Measurements from ENCODE around the gene FANCM.

Gene FANCM

GRCh38 chr14:45135659-45136395 lies at the start of gene FANCM:
Gene FANCM (plus strand): TSS chr14:45135930. CDS start chr14:45136032, 102 bp downstream.
- peak within 1 kb of the TSS; percentile 100 for H3K4me3 Mint-ChIP-seq
- H3K9me3 Mint-ChIP-seq: no peaks in the 10 kb centered on the region
- H3K36me3 Mint-ChIP-seq: peaks cover 7% of the 10 kb centered on the region
- peak within 1 kb of the TSS; percentile 99 for H3K27ac Mint-ChIP-seq
- peaks cover 25% of the 10 kb centered on the region for H3K4me1 Mint-ChIP-seq
- peak; percentile 64 to 91 for DNase-seq (ENCODE audit: low spot score in 2 of 2)
- ATAC-seq: peak; percentile 62

- Mint-ChIP-seq H3K27ac (peak overlapping the region; percentile 2), H3K9me3 (no peaks in the 10 kb centered on the region), H3K36me3 (peaks cover 72% of the 10 kb centered on the region), H3K4me3 (no peak overlapping the region), H3K4me1 (peaks cover 59% of the 10 kb centered on the region)
- DNase-seq (ENCODE audit: low spot score in 2 of 2) (no peak), ATAC-seq (peak; percentile 100)
Measured at GRCh38 chr14:45089813-45090212, 45.9 kb upstream of the FANCM start.

GRCh38 chr14:45091710-45092109 lies 44.0 kb upstream of the FANCM start:
- DNase-seq (ENCODE audit: low spot score in 2 of 2) (no peak), ATAC-seq (no peak)
- Mint-ChIP-seq H3K9me3 (no peaks in the 10 kb centered on the region), H3K36me3 (peaks cover 73% of the 10 kb centered on the region), H3K4me1 (peaks cover 51% of the 10 kb centered on the region), H3K27ac (no peak overlapping the region), H3K4me3 (no peak overlapping the region)

GRCh38 chr14:45094275-45094674 lies 41.5 kb upstream of the FANCM start:
- no peaks in the 10 kb centered on the region for H3K9me3 Mint-ChIP-seq
- H3K4me3 Mint-ChIP-seq: no peak overlapping the region
- H3K27ac Mint-ChIP-seq: no peak overlapping the region
- DNase-seq (ENCODE audit: low spot score in 2 of 2): no peak
- ATAC-seq: no peak
- H3K4me1 Mint-ChIP-seq: peaks cover 27% of the 10 kb centered on the region
- peaks cover 86% of the 10 kb centered on the region for H3K36me3 Mint-ChIP-seq

- H3K36me3 Mint-ChIP-seq: peaks cover 89% of the 10 kb centered on the region
- ATAC-seq (peak; percentile 99), DNase-seq (ENCODE audit: low spot score in 2 of 2) (no peak)
- H3K4me1 Mint-ChIP-seq: peaks cover 19% of the 10 kb centered on the region
- H3K4me3 Mint-ChIP-seq: no peak overlapping the region
- no peak overlapping the region for H3K27ac Mint-ChIP-seq
- no peaks in the 10 kb centered on the region for H3K9me3 Mint-ChIP-seq
Measured at GRCh38 chr14:45095143-45095542, 40.6 kb upstream of the FANCM start.

- Mint-ChIP-seq H3K27ac (no peak overlapping the region), H3K36me3 (peaks cover 95% of the 10 kb centered on the region), H3K4me3 (no peak overlapping the region), H3K9me3 (no peaks in the 10 kb centered on the region), H3K4me1 (peaks cover 9% of the 10 kb centered on the region)
- ATAC-seq: no peak
- DNase-seq (ENCODE audit: low spot score in 2 of 2): no peak
Measured at GRCh38 chr14:45096218-45096617, 39.5 kb upstream of the FANCM start.

GRCh38 chr14:45103806-45104205 lies 31.9 kb upstream of the FANCM start:
- Mint-ChIP-seq H3K36me3 (peaks cover 100% of the 10 kb centered on the region), H3K27ac (no peak overlapping the region), H3K9me3 (no peaks in the 10 kb centered on the region), H3K4me3 (no peak overlapping the region), H3K4me1 (no peaks in the 10 kb centered on the region)
- DNase-seq (ENCODE audit: low spot score in 2 of 2) (no peak), ATAC-seq (no peak)

- DNase-seq (ENCODE audit: low spot score in 2 of 2) (no peak), ATAC-seq (no peak)
- Mint-ChIP-seq H3K27ac (no peak overlapping the region), H3K36me3 (peaks cover 100% of the 10 kb centered on the region), H3K4me1 (no peaks in the 10 kb centered on the region), H3K9me3 (no peaks in the 10 kb centered on the region), H3K4me3 (no peak overlapping the region)
Measured at GRCh38 chr14:45104561-45104960, 31.2 kb upstream of the FANCM start.

- no peak for DNase-seq (ENCODE audit: low spot score in 2 of 2)
- Mint-ChIP-seq H3K36me3 (peaks cover 100% of the 10 kb centered on the region), H3K27ac (peak overlapping the region; percentile 90), H3K4me3 (peak overlapping the region; percentile 12), H3K9me3 (no peaks in the 10 kb centered on the region), H3K4me1 (peaks cover 9% of the 10 kb centered on the region)
- ATAC-seq: peak; percentile 83
Measured at GRCh38 chr14:45112896-45113781, 22.6 kb upstream of the FANCM start.

GRCh38 chr14:45114327-45114726 lies 21.4 kb upstream of the FANCM start:
- H3K4me1 Mint-ChIP-seq: peaks cover 9% of the 10 kb centered on the region
- peaks cover 100% of the 10 kb centered on the region for H3K36me3 Mint-ChIP-seq
- DNase-seq (ENCODE audit: low spot score in 2 of 2) (no peak), ATAC-seq (peak; percentile 80)
- H3K9me3 Mint-ChIP-seq: no peaks in the 10 kb centered on the region
- H3K4me3 Mint-ChIP-seq: no peak overlapping the region
- peak overlapping the region; percentile 90 for H3K27ac Mint-ChIP-seq

GRCh38 chr14:45118594-45118993 lies 17.1 kb upstream of the FANCM start:
- DNase-seq (ENCODE audit: low spot score in 2 of 2): no peak
- H3K36me3 Mint-ChIP-seq: peaks cover 100% of the 10 kb centered on the region
- no peak overlapping the region for H3K27ac Mint-ChIP-seq
- H3K4me1 Mint-ChIP-seq: peaks cover 9% of the 10 kb centered on the region
- no peaks in the 10 kb centered on the region for H3K9me3 Mint-ChIP-seq
- no peak overlapping the region for H3K4me3 Mint-ChIP-seq
- no peak for ATAC-seq

GRCh38 chr14:45120096-45120495 lies 15.6 kb upstream of the FANCM start:
- H3K36me3 Mint-ChIP-seq: peaks cover 100% of the 10 kb centered on the region

GRCh38 chr14:45123271-45123670 lies 12.5 kb upstream of the FANCM start:
- no peak for ATAC-seq
- Mint-ChIP-seq H3K36me3 (peaks cover 99% of the 10 kb centered on the region), H3K27ac (no peak overlapping the region), H3K4me1 (peaks cover 5% of the 10 kb centered on the region), H3K4me3 (no peak overlapping the region), H3K9me3 (no peaks in the 10 kb centered on the region)
- no peak for DNase-seq (ENCODE audit: low spot score in 2 of 2)

More at GRCh38 chr14:45120096-45120495, 15.6 kb upstream of the FANCM start:
- no peak overlapping the region for H3K4me3 Mint-ChIP-seq
- DNase-seq (ENCODE audit: low spot score in 2 of 2) (no peak), ATAC-seq (no peak)
- no peak overlapping the region for H3K27ac Mint-ChIP-seq
- H3K9me3 Mint-ChIP-seq: no peaks in the 10 kb centered on the region
- H3K4me1 Mint-ChIP-seq: peaks cover 5% of the 10 kb centered on the region

GRCh38 chr14:45125754-45126153 lies 10.0 kb upstream of the FANCM start:
- Mint-ChIP-seq H3K27ac (no peak overlapping the region), H3K36me3 (peaks cover 82% of the 10 kb centered on the region), H3K4me3 (no peak overlapping the region), H3K9me3 (no peaks in the 10 kb centered on the region), H3K4me1 (no peaks in the 10 kb centered on the region)
- no peak for ATAC-seq
- no peak for DNase-seq (ENCODE audit: low spot score in 2 of 2)

GRCh38 chr14:45128963-45129629 lies 6.6 kb upstream of the FANCM start:
- H3K4me3 Mint-ChIP-seq: no peak overlapping the region
- ATAC-seq (no peak), DNase-seq (ENCODE audit: low spot score in 2 of 2) (no peak)
- peaks cover 49% of the 10 kb centered on the region for H3K36me3 Mint-ChIP-seq
- H3K4me1 Mint-ChIP-seq: peaks cover 8% of the 10 kb centered on the region
- H3K27ac Mint-ChIP-seq: no peak overlapping the region
- H3K9me3 Mint-ChIP-seq: no peaks in the 10 kb centered on the region
